HG03097 (cell line): ENCODE measurements around the gene KLRG1.

ENCODE experiments used
- ATAC-seq: cut with Tn5 transposase; IDR thresholded peaks from one replicate; pipeline ENCODE4 v1.9.1; 2021; ENCODE audit not compliant: unreplicated experiment, low FRiP score

Gene KLRG1

GRCh38 chr12:8980137-8980536 lies 9.2 kb upstream of the KLRG1 start:
- ATAC-seq = no peak

DNA sequence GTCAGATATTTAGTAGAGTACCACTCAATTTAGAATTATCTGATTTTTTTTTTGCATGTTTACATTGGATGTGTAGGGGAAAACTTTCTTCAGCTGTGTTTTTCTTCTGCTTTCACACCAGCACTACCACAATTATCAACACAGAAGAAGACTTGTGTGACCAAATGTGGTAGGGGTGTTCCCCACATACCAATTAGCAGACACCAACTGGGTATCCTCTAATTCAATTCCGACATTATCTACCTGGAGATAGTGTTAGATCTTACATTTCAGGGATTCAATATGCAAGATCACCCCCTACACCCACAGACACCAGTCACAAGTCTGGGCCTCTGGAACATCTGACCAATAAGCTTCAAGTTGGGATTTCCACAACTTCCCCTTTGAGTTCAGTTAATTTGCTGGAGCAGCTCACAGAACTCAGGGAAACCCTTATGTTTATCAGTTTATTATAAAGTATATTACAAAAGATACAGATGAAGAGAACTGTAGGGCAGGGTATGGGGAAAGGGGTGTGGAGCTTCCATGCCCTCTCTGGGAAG lies 4.1 kb upstream of the KLRG1 start:
- ATAC-seq = no peak

DNA sequence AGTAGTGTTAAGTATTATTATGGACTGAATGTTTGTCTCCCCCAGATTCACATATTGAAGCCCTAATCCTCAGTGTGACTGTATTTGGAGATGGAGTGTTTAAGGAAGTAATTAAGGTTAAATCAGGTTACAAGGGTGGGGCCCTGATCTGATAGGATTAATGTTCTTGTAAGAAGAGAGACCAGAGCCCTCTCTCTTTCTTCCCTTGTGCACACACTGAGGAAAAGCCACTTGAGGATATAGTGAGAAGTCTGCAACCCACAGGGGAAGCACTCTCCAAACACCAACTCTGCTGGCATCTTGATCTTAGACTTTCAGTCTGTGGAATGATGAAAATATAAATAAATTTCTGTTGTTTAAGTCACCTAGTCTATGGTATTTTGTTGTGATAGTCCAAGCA lies 2.2 kb upstream of the KLRG1 start:
- ATAC-seq = no peak

DNA sequence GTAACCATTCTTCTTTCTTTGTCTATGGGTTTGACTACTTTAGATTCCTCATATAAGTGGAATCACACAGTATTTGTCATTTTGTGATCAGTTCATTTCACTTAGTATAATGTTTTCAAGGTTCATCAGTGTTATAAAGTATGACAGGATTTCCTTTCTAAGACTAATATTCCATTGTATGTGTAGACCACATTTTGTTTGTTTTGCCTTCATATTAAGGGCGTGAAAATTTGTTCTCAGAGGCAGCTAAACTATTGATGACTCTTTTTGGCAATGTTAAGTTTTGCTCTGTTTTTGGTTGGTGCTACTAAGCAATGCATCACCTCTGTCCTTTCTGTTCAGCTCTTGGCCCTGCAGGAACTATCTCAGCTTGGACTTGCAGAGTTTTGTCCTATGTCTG lies 1.7 kb upstream of the KLRG1 start:
- ATAC-seq = no peak

DNA sequence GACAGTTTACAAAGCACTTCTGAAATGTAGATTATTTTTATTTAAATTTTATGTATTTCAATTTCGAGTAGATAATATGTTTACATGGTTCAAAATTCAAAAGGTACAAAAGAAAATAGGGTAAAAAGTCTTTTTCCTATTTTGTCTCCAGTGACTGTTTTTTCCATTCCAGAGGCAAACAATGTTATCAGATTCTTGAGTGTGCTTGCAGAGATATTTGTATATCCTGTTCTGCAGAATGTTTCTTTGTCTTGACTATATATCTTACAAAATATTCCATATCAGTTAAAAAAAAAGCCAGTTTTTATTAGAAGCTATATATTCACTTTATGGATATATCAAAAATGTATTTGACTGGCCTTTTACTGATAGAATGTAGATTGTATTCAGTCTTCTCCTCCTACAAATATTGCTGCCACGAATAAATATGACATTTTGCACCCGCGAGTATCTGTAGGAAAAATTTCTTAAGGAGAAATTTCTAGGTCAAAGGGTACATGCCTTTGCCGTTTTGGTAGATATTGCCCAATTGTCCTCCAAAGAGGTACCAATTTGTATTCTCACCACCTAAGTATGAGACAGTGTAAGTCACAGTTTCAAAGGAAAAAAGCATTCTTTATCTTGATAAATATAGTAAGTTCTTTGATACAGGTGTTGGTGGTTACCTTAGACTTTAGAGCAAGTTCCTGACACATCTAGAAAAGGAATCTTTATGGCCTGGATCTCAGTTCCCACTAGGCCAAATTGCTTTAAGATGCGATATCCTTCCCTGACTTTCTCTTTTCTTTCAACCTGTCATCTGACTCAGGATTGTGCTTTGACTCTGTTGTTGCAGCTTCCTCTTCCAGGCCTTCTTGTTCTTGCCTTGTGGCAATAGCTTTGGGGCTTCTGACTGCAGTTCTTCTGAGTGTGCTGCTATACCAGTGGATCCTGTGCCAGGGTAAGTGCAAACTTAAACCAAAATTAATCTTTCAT lies 2.3 kb downstream of the KLRG1 start:
- no peak for ATAC-seq

- no peak for ATAC-seq
Measured at GRCh38 chr12:8993827-8994226, 4.5 kb downstream of the KLRG1 start.

- no peak for ATAC-seq
Measured at GRCh38 chr12:8995021-8995775, 5.9 kb downstream of the KLRG1 start.

GRCh38 chr12:8996682-8997405 lies 7.5 kb downstream of the KLRG1 start:
- ATAC-seq = peak; percentile 83

DNA sequence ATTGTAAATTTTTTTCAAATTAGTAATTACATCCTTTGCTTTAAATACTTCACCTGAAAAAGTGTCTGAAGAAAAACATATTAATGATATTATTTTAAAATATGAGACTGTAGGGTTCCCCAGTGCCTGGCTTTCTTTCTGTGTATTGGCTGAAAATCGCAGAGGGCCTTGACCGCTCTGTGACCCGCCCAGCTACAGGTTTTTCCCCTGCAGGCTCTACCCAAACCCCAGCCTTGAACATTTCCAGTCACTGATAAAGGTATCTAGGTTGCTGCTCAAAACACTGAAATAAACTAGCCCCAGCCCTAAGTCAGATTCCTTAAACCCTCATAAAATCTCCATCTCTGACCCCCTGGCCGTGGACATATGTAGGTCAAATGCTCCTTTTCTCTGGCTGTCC lies 11.9 kb downstream of the KLRG1 start:
- no peak for ATAC-seq

DNA sequence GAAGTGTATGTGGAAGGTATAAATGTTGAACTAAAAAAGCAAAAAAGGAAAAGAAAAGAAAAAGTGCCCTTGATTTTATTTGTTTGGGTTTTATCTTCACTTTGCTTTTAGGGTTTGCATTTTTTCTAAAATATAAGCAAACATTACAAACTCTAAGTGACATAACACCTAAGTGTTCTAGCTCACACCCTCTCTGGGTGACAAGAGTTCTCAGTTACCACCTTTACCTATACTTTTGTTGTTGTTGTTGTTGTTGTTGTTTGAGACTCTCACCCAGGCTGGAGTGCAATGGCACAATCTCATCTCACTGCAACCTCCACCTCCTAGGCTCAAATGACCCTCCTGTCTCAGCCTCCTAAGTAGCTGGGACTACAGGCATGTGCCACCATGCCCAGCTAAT lies 13.0 kb downstream of the KLRG1 start:
- ATAC-seq = no peak

DNA sequence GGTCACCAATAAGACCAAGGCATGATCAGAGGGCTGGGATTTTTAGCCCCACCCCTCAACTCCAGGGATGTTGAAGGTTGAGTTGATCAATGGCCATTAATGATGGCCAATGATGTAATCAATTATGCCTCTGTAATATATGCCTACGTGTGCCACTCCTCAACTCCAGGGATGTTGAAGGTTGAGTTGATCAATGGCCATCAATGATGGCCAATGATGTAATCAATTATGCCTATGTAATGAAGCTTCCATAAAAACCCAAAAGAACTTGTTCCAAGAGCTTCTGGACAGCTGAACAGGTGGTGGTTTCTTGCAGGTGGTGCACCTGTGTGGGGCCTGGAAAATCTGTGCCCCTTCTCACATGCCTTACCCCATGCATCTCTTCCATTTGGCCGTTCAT lies 33.2 kb downstream of the KLRG1 start:
- ATAC-seq = no peak

GRCh38 chr12:9024512-9024911 lies 35.2 kb downstream of the KLRG1 start:
- ATAC-seq = no peak

- no peak for ATAC-seq
Measured at GRCh38 chr12:9027161-9028059, 38.1 kb downstream of the KLRG1 start.

GRCh38 chr12:9030776-9031175 lies 41.4 kb downstream of the KLRG1 start:
- no peak for ATAC-seq

DNA sequence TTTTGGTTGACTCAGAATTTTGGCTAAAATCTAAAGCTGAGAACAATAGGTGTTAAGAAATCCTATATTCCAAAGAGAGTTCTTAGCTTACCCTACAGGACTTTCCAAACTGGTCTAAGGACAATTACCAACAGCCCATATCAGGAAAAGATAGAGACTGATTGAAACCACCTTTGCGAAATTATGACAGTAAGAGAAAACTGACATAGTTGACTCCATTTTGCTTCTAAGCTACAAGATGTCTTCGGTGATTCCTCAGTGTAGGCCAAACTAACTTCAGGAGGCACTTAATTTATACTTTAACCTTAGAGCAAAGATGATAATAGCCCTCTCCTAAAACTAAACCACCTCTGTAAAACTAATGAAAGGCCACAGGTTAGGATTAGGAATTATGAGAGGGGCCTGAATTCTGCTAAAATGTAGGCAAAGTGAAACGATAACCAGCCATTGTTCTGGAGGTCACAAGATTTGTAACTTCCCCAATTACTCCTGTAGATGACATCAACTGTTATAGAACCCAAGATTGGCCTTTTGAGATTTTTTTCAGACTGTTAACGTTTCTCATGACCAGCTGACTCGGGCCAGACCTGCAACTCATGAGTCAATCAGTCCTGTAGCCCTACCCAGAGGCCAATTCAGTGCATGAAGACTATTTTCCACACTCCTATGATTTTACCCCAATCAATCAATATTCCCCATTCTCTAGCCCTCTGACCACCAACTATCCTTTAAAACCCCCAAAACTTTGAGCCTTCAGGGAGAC lies 43.0 kb downstream of the KLRG1 start:
- ATAC-seq = no peak

- no peak for ATAC-seq
Measured at GRCh38 chr12:9033265-9033887, 44.0 kb downstream of the KLRG1 start.

DNA sequence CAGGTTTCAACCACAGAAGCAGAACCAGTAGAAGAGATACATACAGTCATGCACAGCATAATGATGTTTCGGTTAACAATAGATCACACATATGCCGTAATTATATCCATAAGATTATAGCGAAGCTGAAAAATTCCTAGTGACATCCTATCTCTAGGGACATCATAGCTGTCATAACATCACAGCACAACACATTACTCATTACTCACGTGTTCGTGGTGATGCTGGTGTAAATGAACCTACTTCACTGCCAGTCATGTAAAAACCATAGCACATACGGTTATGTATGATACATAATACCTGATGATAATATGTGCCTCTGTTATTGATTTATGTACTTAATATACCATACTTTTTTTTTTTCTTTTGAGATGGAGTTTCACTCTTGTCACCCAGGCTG lies 44.7 kb downstream of the KLRG1 start:
- no peak for ATAC-seq

DNA sequence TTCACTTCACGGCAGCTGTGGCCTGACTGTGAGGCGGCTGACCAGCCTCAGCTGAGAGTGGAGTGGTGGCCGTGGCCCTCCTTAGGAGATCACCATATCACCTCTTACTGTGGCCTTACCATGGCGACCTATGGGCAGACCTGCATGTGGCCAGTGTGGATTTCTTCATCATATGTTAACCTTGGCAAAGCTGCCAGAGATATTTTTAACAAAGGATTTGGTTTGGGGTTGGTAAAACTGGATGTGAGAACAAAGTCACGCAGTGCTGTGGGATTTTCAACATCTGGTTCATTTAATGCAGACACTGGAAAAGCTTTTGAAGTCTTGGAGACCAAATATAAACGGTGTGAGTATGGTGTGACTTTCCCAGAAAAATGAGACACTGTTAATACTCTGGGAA lies 46.9 kb downstream of the KLRG1 start:
- no peak for ATAC-seq

DNA sequence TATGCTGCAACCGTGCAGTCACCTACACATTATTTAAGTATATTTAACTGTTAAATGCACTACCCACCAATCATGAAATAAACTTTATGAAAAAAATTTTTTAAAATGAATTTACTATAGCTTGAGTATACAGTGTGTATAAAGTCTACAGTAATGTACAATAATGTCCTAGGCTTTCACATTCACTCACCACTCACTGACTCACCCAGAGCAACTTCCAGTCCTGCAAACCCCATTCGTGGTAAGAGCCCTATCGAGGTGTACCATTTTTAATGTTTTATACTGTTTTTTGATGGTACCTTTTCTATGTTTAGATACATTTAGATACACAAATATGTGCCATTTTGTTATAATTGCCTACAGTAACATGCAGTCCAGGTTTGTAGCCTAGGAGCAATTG lies 48.1 kb downstream of the KLRG1 start:
- ATAC-seq = no peak
